GM19238 (cell line): Measurements from ENCODE around the gene KIF26B.

Experiments used
- DNase-seq: peaks from one replicate; pipeline ENCODE4 v3.0.0; 2011; ENCODE audit warnings: low spot score; ENCODE audit not compliant: insufficient read length

Gene KIF26B

DNA sequence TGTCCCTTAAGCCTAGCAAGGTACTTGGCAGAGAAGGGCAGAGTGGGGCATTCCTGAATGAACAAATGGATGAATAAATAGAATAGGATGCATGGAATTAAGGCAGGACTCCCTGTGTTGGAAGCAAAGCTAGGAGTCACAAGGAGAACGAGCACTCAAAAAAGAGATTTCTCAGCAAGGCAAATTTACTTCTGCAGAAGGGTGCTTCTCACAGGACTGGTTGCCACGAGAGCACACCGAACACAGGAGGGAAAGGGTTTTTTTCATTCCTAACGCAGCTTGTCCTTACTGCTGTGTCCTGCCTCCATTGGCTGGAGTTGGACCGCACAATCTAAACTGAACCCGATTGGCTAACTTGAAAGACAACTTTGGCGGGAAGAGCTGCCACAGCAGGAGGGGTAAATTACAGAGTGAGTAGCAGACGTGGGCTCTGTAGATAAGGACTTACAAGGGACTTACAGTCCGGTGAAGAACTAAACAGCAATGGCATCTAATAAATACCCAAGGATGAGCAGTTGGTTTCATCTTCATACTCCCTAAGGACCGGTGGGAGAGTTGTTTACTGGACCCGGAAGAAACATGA, 52.4 kb downstream of the KIF26B start:
- no peak for DNase-seq

DNA sequence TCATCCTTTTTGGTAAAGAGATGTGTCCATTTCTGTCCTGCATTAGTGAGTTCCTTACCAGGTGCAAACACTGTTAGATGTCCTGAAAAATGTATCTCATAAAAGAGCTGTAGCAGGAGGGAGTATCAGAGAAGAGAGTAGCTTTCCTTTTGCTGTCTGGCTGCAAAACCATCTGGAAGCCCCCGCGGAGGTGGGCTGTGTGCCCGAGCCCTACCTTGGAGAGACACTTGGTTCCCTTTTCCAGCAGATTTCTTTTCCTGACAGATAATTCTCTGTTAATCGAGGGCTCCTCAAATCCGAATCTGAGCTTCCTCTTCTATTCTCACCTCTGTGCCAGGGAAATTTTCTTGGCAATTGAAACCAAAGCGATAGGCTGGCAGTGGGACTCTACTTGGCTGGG, 53.0 kb downstream of the KIF26B start:
- no peak for DNase-seq

DNA sequence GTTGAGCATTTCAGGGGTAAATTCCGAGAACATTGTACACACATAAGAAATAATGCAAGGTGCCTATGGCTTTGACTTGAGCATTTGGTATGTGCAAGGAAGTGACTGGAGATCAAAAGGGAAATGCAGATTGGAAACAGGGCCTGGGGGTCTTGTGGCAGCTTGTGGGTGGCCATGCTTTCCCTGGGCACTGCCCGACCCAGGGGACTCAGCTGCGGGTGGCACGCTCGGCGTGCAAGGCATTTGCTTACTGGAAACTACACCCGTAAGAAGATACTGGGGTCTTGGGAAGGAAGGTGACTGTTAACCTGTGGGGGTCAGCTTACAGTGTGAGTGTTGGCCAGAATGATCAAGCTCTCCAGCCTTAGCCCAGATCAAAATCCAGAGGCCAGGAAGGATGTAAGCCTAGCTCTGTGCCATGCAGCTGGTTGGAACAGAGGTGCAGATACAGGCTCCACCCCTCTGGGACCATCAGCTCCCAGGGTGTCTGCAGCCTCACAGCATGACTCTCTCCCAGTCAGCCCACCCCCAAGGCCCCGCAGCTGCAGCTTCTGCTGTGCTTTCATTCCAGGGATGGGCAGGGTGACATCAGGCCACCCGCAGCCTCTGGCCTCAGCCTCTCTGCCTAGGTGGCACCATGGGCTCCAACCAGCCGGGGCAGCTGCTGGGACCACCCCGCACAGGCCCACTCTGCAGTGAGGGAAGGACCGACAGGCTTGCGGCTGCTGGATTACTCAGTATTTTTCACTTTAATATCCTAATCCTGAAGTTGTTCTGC, 55.1 kb downstream of the KIF26B start:
- no peak for DNase-seq

DNA sequence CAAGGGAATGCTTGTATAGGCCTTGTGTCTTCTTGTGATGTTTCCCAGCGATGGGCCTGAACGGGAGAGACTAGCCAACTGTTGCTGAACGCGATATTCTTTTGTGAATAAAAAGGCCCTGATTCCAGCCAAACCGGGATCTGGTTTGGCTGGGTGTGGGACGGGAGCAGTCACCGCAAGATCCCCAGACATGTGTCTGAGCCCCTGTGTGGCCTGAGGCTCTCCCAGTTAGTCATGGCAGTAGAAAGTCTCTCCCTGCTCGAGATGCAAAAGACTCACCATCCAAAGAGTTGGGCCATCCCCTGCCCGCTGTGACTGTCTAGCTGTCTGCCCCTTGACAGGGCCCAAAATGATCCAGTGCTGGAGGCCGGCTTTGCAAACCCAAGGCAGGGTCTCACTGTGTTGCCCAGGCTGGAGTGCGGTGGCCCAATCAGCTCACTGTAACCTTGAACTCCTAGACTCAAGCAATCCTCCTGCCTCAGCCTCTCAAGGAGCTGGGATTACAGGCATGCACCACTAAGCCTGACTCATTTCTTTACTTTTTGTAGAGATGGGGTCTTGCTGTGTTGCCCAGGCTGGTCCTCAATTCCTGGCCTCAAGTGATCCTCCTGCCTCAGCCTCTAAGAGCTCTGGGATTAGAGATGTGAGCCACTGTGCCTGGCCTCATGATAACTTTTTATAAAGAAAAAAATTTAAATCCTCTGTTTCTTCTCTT, 56.4 kb downstream of the KIF26B start:
- no peak for DNase-seq

DNA sequence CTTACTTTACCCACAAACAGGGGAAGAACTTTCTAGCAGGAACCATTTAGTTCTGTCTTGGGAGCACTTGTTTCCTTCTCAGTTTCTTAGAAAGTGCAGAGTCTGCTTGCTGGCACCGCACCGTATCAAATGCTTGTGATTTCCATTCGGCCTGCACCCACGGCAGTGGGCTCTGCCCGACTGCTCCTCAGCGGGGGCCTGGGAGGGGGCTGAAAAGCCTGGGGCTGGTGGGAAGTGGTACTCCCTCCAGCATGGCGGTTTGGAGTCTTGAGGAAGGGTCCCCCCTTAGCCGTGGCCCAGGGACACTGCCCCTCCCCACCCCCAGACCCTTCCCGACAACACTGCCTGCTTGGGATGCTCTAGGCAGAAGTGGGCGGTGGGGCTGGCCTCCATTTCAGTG, 57.0 kb downstream of the KIF26B start:
- no peak for DNase-seq

DNA sequence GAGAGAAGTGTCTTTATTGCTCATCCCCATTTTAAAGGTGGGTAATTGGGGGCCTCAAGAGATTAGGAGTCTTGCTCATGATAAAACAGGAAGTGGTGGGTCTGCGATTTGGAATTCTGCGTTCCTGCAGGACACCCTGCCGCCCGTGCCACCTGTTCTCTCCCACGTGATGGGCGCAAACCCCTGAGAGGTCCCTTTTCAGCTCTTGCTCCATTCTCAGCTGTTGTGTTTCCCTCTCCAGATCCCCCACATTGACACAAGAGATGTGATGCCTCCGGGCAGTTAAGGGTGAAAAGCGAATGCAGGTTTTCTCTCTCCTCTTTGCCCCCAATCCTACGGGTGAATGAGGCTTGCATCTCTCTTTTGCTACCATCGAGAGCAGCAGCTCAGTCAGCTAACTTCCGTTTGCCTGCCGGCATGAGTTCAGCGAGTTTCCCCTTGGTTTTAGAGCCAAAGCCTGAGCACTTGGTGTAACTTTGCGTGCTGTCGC, 57.5 kb downstream of the KIF26B start:
- no peak for DNase-seq

DNA sequence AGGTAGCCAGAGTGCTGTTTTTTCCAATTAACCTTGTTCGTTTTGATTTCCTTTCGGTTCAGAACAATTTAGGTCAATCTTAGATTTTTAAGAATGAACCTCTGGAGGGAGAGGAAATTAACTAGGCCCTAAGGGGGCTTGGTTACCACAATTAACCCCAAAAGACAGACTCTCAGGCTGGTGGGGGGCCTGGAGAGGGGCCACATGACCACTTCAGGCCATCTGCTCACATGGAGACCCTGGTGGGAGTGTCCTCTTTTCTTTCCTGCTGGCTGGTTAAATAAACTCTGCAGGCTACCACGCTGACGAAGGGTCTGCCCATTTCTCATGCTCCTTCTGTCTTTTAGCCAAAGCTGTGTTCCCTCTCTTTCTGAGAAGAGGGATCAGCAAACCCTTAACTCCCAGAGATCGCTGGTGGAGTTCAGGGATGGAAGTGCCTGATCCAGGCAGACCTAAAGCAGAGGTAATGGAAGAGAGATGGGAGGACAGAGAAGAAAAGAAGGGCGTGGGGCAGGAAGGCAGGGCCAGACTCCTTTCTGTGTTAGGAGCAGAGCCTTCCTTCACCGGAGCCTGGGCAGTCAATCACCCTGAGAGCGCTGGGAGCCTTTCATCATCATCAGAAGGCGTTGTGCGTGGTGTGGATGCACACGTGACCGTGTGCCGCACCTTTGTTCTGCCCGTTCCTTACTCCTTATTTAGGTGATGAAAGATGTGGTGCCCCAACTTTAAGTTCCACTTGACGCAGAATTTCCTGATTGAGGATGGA, 58.5 kb downstream of the KIF26B start:
- DNase-seq: no peak

DNA sequence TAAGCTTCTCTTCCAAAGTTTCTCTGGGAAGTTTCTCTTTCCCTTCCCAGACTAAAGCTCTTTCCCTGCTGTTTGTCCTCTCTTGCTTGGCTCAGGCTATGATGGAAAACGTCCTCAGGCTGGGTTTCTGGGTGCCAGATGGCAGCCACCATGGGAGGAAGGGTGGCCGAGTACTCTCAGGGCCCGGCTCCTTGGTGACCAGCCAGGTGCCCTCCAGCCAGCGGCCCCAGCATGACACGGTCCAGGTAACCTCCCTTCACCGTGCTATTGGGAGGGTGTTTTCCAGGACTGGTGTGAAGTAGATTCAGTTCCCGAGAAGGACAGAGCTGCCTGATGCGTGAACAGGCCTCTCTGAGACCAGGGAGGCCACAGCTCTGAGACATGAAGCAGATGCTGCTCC, 60.3 kb downstream of the KIF26B start:
- no peak for DNase-seq

DNA sequence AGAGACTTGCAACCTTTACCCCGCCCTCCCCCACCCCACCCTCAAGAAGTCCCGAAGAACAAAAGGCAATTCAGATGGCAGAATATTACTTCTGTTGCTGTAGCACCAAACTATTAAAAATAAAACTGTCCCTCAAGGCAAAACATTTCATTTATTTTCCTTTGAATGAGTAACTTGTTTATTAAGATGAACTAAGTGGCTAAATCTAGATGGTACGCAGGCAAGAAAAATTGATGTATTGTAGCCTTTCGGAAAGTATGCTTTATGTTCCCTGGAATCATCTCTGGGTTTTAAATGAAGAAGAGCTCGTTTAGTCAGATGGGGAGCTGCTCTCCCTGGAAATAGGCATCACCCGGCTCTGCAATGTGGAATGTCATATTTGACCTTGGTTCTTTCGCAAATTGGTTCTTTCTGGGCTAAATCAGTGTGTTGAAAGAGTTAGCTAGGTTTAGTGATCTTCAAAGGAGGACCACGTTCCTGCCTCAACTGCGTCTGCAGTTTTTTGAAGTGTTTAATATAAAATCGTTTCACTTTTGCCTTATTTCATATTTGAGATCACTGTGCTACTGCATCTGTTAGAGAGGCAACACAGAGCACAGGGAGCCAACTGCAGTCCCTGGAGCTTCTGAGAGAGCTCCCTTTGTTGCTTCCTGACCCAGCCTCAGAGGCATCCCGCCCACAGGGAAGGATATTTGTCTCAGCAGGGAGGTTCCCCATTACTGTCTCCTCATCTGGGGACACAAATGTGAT, 61.8 kb downstream of the KIF26B start:
- no peak for DNase-seq

DNA sequence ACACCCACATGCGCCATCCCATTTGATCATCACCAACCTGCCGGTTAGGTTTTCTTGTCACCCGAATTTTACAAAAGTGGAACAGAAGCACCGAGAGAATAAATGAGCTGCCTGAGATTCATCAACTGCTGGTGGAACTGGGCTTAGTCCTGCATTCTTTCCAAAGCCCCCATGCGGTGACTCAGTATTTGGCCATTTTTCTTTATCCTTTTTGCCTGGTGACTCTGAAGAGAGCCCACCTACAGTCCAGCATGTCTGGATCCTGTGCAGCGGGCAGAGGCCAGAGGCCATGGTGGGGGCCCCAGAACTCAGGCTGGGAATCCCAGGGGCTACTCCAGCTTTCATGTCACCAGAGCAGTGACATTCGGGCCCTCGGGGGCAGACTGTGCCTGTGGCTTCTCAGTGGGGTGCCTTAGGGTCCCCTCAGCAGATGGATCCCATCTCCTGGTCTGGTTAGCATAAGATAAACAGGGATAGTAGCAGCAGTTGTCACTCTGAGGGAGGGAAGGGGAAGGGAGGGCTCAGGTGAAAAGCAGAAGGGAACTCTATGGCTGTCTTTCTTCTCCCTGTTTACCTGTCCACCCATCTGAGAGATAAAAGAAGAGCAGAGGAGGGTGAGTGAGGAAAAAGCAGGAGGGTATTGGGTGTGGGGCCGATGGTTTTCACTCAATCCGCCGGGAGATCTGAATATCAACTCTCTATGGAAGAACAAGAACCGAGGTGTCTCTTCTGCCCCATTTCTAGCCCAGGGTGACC, 63.2 kb downstream of the KIF26B start:
- no peak for DNase-seq

DNA sequence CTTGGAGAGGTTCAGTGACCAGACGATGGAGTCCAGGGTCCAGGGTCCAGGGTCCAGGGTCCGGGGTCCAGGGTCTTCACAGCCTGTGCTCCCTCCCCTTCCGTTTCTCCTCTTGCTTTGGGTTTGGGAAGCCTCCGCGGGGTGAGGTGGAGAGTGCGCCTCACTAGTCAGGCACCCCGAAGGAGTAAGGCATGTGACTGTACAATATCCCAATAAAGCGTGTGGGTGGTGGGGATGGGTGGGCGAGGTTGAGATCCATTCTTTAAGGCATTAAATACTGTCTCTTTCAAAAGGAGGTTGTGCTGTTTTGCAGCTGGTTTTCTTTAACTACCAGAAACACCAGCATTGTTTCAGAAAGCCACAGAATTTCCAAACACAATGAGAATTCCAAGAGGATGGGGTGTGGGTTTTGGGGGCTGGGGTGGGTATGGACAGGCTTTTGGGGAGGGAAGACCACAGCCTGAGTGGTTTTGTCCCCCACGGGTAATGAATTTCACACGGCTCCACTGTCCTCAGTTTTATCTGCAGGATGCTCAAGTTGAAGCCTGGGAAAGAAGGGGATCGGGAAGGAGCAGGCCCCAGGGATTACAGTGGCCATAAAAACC, 65.7 kb downstream of the KIF26B start:
- no peak for DNase-seq

DNA sequence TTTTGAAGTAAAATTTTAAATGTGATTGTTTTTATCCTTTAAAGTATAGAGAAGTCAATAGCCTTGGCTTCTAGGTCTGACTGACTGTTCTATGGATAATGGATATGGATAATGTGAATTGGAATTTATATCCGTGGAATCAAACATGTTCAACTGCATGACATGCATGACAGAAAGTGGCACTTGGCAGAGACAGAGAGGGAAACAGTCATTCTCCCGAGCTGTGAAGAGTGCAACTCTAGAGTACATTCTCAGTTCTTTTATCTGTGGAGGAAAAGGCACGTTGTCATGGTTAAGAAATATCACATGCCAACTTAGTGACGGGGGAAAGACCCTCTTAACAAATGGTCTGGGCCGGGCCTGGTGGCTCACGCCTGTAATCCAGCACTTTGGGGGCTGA, 67.0 kb downstream of the KIF26B start:
- DNase-seq: no peak

DNA sequence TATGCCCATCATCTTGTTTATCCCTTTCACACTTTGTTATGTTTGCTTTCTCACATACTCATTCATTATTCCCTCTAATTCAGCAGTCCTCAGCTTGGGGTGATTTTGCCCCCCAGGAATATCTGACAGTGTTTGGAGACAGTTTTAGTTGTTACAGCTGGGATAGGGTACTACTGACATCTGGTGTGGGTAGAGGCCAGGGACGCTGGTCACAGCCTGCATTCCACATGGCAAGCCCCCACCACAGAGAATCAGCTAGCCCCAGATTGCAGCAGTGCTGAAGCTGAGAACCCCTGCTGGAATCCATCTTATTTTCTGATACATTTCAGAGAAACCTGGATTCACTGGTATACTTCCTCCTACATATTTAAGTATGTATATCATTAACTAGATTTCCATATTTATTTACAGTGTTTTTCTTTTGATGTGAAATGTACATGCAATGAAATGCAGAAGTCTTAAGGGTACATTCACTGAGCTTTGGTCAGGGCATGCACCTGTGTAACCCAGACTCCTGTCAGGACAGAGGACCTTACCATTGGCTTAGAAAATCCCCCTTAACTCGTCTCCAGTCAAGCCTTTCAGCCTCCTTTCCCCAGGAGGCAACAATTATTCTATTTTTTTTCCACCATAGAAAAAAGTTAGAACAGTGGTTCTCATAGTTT, 68.3 kb downstream of the KIF26B start:
- no peak for DNase-seq

DNA sequence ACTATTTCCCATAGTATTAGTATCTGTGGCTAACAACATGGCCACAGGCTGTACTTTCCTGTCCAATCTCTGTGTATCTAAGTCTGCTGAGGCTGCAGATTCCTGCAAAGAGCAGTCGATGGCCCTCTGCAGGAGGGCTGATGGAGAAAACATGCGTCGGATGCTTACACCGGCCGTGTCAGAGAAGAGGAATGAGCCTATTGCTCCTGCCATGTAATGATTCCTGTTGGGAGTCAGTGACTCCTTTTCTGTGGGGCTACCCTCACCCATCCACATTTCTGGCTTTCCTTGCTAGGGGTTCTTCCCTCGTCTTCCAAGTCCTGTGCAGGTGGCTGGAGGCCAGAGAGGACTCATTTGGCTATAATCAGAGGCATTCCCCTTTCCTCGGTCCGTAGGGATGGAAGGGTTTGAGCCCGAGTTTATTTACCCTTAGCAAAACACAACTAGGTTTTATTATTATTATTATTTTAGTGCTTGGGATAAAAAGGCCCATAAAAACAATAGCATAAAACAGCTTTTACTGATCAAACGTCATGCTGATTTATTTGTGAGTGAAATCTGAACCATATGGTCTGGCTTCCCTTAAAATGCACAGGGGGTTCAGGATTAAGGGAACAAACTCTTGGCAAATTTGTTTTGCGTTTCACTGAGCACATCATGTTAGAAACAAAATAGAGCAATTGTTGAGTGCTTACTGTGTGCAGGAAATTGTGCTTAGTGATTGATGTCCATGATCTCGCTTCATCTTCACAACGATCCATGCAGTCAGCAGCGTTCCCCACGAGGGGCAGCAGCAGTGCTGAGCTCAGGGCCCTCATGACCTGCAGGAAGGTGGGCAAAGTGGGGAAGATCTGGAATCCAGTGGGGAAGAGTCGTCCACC, 70.8 kb downstream of the KIF26B start:
- DNase-seq: no peak

DNA sequence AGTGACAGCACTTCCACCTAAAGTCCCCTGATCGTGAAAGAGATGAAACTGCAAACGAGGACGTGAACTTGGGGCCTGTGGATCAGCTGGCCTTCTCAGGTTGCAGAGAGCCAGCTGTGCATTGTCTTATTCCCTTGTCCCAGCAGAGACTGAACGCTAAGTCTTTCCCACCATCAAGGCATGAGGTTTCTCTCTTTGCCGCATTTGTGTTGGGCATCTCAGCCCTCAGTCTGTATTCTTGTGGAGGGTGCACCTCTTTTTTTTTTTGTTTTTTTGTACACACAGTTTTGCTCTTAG, 71.4 kb downstream of the KIF26B start:
- no peak for DNase-seq

DNA sequence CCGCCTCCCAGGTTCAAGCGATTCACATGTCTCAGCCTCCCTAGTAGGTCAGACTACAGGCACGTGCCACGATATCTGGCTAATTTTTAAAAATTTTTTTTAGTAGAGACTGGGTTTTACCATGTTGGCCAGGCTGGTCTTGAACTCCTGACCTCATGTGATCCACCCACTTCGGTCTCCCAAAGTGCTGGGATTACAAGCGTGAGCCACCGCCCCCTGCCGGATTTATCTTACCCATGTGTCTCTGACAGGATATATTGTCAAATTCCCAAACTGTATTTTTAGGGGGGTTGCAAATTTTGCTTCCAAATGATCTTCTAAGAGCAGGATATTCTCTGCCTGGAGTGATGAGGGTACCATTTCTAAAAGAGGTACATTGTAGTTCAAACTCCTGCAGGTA, 74.3 kb downstream of the KIF26B start:
- no peak for DNase-seq

DNA sequence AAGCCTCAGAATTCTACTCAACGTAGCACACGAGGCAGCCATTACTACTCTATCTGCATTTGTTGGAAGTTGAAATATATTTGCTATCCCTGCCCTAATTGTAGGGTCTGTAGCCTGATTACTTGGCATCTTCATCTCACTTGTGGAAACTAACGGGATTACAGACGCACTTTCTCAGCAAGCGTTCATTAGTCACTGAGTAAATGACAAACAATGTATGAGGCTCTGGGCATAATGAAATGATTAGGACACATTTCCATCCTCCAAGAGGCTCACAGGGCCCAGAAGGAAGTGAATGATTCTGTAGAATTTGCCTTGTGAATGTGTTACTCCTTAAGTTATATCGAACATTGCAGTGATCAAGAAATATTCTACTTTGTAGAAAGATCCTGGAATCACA, 78.1 kb downstream of the KIF26B start:
- no peak for DNase-seq

DNA sequence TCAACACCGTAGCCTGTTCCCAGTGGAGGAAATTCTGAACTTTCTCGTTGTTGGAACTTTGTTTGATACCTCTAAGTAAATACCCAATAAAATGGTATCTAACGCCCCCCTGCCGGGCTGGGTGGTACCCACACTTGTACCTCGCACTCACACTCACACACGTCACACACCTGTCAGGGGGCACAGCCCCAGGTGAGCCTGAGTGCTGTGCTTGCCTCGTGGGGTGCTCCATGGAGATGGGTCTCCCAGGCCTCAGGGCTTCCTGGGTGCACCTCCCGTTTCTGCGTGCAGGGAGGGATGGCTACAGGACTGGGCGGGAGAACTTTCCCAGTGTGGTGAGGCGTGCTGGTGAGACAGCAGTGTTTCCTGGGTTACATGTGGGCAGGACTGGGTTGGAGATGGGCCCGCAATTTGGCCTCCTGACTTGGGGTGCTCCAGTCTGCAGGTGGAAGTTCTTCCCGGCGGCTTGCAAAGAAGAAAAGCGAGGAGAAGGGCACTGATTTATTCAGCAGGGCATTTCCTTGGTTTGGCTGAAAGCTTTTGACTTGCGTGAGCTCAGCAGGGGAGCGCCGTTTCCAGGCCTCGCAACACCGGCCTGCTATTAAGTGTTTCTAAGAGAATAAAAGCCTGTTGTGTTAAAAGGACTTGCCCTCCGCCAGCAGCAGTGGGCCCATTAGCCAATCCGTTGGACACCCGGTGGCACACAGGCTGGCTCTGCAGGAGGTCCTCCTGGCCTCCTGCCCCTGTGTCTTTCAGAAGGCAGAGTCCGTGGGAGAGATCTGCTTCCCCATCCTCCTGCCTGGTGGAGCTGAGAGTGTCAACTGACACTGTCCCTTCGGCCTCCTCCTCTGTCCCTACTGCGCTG, 79.7 kb downstream of the KIF26B start:
- DNase-seq: no peak
